CD4-positive, alpha-beta memory T cell (primary cell): Measurements from ENCODE around the gene STAP1. TPM values are rescaled to one million over a fixed set of nuclear protein-coding genes. Genes with fewer than 3 reads are reported as not detected.
"Not testable (repeated sequence)": the region's sequence is repeated elsewhere in the genome, so short reads cannot be mapped to it uniquely, and the experiment has no call there.

Source experiments
- CTCF ChIA-PET: fragments of 350-600 bp; sonication (Branson Sonifier 250); formaldehyde crosslinking; loops from one replicate; lab custom pipeline; 2021; ENCODE audit warnings: inconsistent platforms; ENCODE audit not compliant: partially characterized antibody; lab: Charles Lee
- POLR2A ChIA-PET: fragments of 350-600 bp; sonication (Branson Sonifier 250); formaldehyde crosslinking; loops from one replicate; lab custom pipeline; 2021; ENCODE audit not compliant: partially characterized antibody; lab: Charles Lee
- DNase-seq, 5 donors: peaks; one replicate each; pipeline versions ENCODE4 v3.0.0 to v3.0.0-alpha.2; 2020 to 2022; ENCODE audit warnings: mixed read lengths in 1 of 5
- H3K27ac ChIP-seq: one replicate; pipeline ENCODE4 v1.7.0; 2013; ENCODE audit warnings: low read depth, low read length
- H3K27me3 ChIP-seq: 2 replicates; pipeline ENCODE4 v1.7.0; 2013; ENCODE audit warnings: mild to moderate bottlenecking, low read length, moderate library complexity; ENCODE audit not compliant: insufficient read depth
- H3K36me3 ChIP-seq: 2 replicates; pipeline ENCODE4 v1.7.0; 2013; ENCODE audit warnings: mild to moderate bottlenecking, low read length, moderate library complexity; ENCODE audit not compliant: insufficient read depth
- H3K4me1 ChIP-seq: 2 replicates; pipeline ENCODE4 v1.7.0; 2013; ENCODE audit warnings: mild to moderate bottlenecking, low read length, moderate library complexity; ENCODE audit not compliant: insufficient read depth
- H3K4me3 ChIP-seq, 2 donors: one replicate each; pipeline ENCODE4 v1.7.0; 2013; ENCODE audit warnings: low read length in 2 of 2, mild to moderate bottlenecking in 1 of 2
- H3K9me3 ChIP-seq, 2 donors: one replicate each; pipeline ENCODE4 v1.7.0; 2013; ENCODE audit warnings: low read length in 2 of 2, control low read depth in 1 of 2; ENCODE audit not compliant: control insufficient read depth in 1 of 2
- H3K27ac Mint-ChIP-seq, 7 donors: one replicate each; pipeline ENCODE4 v1.8.0; 2020 to 2021; ENCODE audit warnings: mixed read lengths in 7 of 7, mild to moderate bottlenecking in 6 of 7, inconsistent platforms in 3 of 7, moderate library complexity in 3 of 7
- H3K27me3 Mint-ChIP-seq, 2 donors: one replicate each; pipeline ENCODE4 v1.8.0; 2020 to 2021; ENCODE audit warnings: mixed read lengths in 2 of 2
- H3K36me3 Mint-ChIP-seq, 2 donors: one replicate each; pipeline ENCODE4 v1.8.0; 2020 to 2021; ENCODE audit warnings: mixed read lengths in 2 of 2, inconsistent platforms in 1 of 2, mild to moderate bottlenecking in 1 of 2
- H3K4me1 Mint-ChIP-seq, 4 donors: one replicate each; pipeline ENCODE4 v1.8.0; 2020 to 2021; ENCODE audit warnings: mixed read lengths in 4 of 4, mild to moderate bottlenecking in 1 of 4
- H3K4me3 Mint-ChIP-seq, 8 donors: one replicate each; pipeline ENCODE4 v1.8.0; 2020 to 2021; ENCODE audit warnings: mixed read lengths in 8 of 8, mild to moderate bottlenecking in 7 of 8, moderate library complexity in 6 of 8, inconsistent platforms in 3 of 8
- H3K9me3 Mint-ChIP-seq, 8 donors: one replicate each; pipeline ENCODE4 v1.8.0; 2020 to 2021; ENCODE audit warnings: mixed read lengths in 8 of 8, mild to moderate bottlenecking in 5 of 8, inconsistent platforms in 3 of 8, moderate library complexity in 1 of 8
- intact Hi-C: fragments of 100-400 bp; cut with micrococcal nuclease; formaldehyde crosslinking; loops from one replicate; pipeline ENCODE4 v1.15.1; 2023
- polyA plus RNA-seq, 2 donors: library from polyadenylated mRNA; unstranded; fragments of 300-500 nt; fragmentation: Illumina TruSeq; gene quantifications; one replicate each; pipeline ENCODE4 v1.2.3, GENCODE V29; 2021
- total RNA-seq, 2 experiments: library from RNA; stranded (reverse); gene quantifications; one replicate each; pipeline ENCODE4 v1.2.3, GENCODE V29; 2021

The STAP1 gene
- total and polyA plus RNA-seq, 4 experiments from 2014 or later: 2.8 to 3.9 (median 3.7) TPM

GRCh38 chr4:67524140-67524539 is 34.4 kb upstream of the STAP1 start:
- H3K4me3 ChIP-seq, CTCF ChIA-PET, H3K27me3 ChIP-seq, H3K36me3 ChIP-seq, intact Hi-C loops, H3K9me3 ChIP-seq, POLR2A ChIA-PET, H3K9me3 Mint-ChIP-seq, H3K27ac ChIP-seq, H3K27me3 Mint-ChIP-seq, DNase-seq: not testable (repeated sequence)
- peaks cover 54 to 82% (median 71%) of the 10 kb centered on the region in 4 donors for H3K4me1 Mint-ChIP-seq
- H3K36me3 Mint-ChIP-seq: peaks cover 64 to 69% of the 10 kb centered on the region in 2 donors
- H3K27ac Mint-ChIP-seq: peak overlapping the region in 5 of 7 donors; percentile 23 to 85 (median 74)
- peak overlapping the region in 6 of 8 donors; percentile 8 to 73 (median 35) for H3K4me3 Mint-ChIP-seq
- peaks cover 57% of the 10 kb centered on the region for H3K4me1 ChIP-seq

GRCh38 chr4:67531379-67531962 is 27.1 kb upstream of the STAP1 start:
- Mint-ChIP-seq H3K4me1 (peaks cover 23 to 60% (median 49%) of the 10 kb centered on the region in 4 donors), H3K4me3 (no peak overlapping the region), H3K9me3 (peaks cover 0 to 5% (median 0%) of the 10 kb centered on the region in 8 donors), H3K36me3 (peaks cover 78 to 83% of the 10 kb centered on the region in 2 donors), H3K27me3 (no peaks in the 10 kb centered on the region), H3K27ac (no peak overlapping the region)
- POLR2A ChIA-PET: no interaction called here
- Histone ChIP-seq H3K4me3 (no peak overlapping the region), H3K9me3 (no peaks in the 10 kb centered on the region), H3K36me3 (peaks cover 15% of the 10 kb centered on the region), H3K4me1 (peaks cover 24% of the 10 kb centered on the region), H3K27ac (no peak overlapping the region), H3K27me3 (no peaks in the 10 kb centered on the region)
- DNase-seq: no peak
- intact Hi-C loops: no loop called here
- CTCF ChIA-PET: no interaction called here

GRCh38 chr4:67532397-67532796 is 26.1 kb upstream of the STAP1 start:
- CTCF ChIA-PET, DNase-seq, H3K9me3 ChIP-seq, H3K27ac Mint-ChIP-seq, H3K27ac ChIP-seq, intact Hi-C loops, H3K27me3 ChIP-seq, H3K27me3 Mint-ChIP-seq, H3K9me3 Mint-ChIP-seq, POLR2A ChIA-PET, H3K4me3 ChIP-seq, H3K4me3 Mint-ChIP-seq: not testable (repeated sequence)
- peaks cover 74 to 75% of the 10 kb centered on the region in 2 donors for H3K36me3 Mint-ChIP-seq
- H3K4me1 Mint-ChIP-seq: peaks cover 16 to 51% (median 41%) of the 10 kb centered on the region in 4 donors
- Histone ChIP-seq H3K36me3 (peaks cover 15% of the 10 kb centered on the region), H3K4me1 (peaks cover 14% of the 10 kb centered on the region)

GRCh38 chr4:67533112-67533511 is 25.4 kb upstream of the STAP1 start:
- Mint-ChIP-seq H3K4me1 (peaks cover 13 to 45% (median 37%) of the 10 kb centered on the region in 4 donors), H3K27me3 (no peaks in the 10 kb centered on the region), H3K36me3 (peaks cover 71 to 75% of the 10 kb centered on the region in 2 donors), H3K27ac (peak overlapping the region in 1 of 7 donors; percentile 46), H3K9me3 (peaks cover 0 to 5% (median 0%) of the 10 kb centered on the region in 8 donors), H3K4me3 (no peak overlapping the region)
- H3K27ac ChIP-seq: no peak overlapping the region
- CTCF ChIA-PET: no interaction called here
- POLR2A ChIA-PET: no interaction called here
- no peak overlapping the region for H3K4me3 ChIP-seq
- H3K4me1 ChIP-seq: peaks cover 9% of the 10 kb centered on the region
- intact Hi-C loops: no loop called here
- no peak for DNase-seq
- peaks cover 15% of the 10 kb centered on the region for H3K36me3 ChIP-seq
- H3K27me3 ChIP-seq: no peaks in the 10 kb centered on the region
- no peaks in the 10 kb centered on the region for H3K9me3 ChIP-seq

GRCh38 chr4:67535280-67535840 is 23.2 kb upstream of the STAP1 start:
- ChIA-PET POLR2A (interaction anchor here (1.2 kb wide), 1 partner anchor 10 kb away, joined by 3 read pairs; the partner anchor contains the start of gene CENPC), CTCF (no interaction called here)
- Histone ChIP-seq H3K4me1 (no peaks in the 10 kb centered on the region), H3K9me3 (no peaks in the 10 kb centered on the region), H3K4me3 (no peak overlapping the region), H3K36me3 (peaks cover 31% of the 10 kb centered on the region), H3K27me3 (no peaks in the 10 kb centered on the region), H3K27ac (no peak overlapping the region)
- H3K4me3 Mint-ChIP-seq: no peak overlapping the region
- intact Hi-C loops: no loop called here
- H3K4me1 Mint-ChIP-seq: peaks cover 10 to 48% (median 38%) of the 10 kb centered on the region in 4 donors
- no peak for DNase-seq
- peaks cover 0 to 5% (median 0%) of the 10 kb centered on the region in 8 donors for H3K9me3 Mint-ChIP-seq
- H3K27me3 Mint-ChIP-seq: no peaks in the 10 kb centered on the region
- peaks cover 68 to 80% of the 10 kb centered on the region in 2 donors for H3K36me3 Mint-ChIP-seq
- peak overlapping the region in 1 of 7 donors; percentile 52 for H3K27ac Mint-ChIP-seq

GRCh38 chr4:67539830-67540229 is 18.7 kb upstream of the STAP1 start:
- H3K9me3 ChIP-seq: no peaks in the 10 kb centered on the region
- Mint-ChIP-seq H3K27me3 (no peaks in the 10 kb centered on the region), H3K4me3 (no peak overlapping the region), H3K36me3 (peaks cover 27 to 68% of the 10 kb centered on the region in 2 donors), H3K4me1 (peaks cover 31 to 62% (median 47%) of the 10 kb centered on the region in 4 donors), H3K27ac (peak overlapping the region in 3 of 7 donors; percentile 17 to 25 (median 19)), H3K9me3 (no peaks in the 10 kb centered on the region)
- no peak overlapping the region for H3K27ac ChIP-seq
- H3K4me1 ChIP-seq: peaks cover 29% of the 10 kb centered on the region
- no peaks in the 10 kb centered on the region for H3K27me3 ChIP-seq
- CTCF ChIA-PET: interaction anchor here (0.8 kb wide), 1 partner anchor 10 kb away, joined by 4 read pairs; no protein-coding TSS in a partner anchor
- peaks cover 17% of the 10 kb centered on the region for H3K36me3 ChIP-seq
- H3K4me3 ChIP-seq: no peak overlapping the region
- intact Hi-C loops: no loop called here
- POLR2A ChIA-PET: no interaction called here
- DNase-seq: no peak

GRCh38 chr4:67542076-67542475 is 16.5 kb upstream of the STAP1 start:
- Mint-ChIP-seq H3K4me3 (peak overlapping the region in 1 of 8 donors; percentile 4), H3K27me3 (no peaks in the 10 kb centered on the region), H3K9me3 (no peaks in the 10 kb centered on the region), H3K4me1 (peaks cover 28 to 55% (median 45%) of the 10 kb centered on the region in 4 donors), H3K36me3 (peaks cover 13 to 61% of the 10 kb centered on the region in 2 donors), H3K27ac (peak overlapping the region in 5 of 7 donors; percentile 6 to 100 (median 57))
- Histone ChIP-seq H3K9me3 (no peaks in the 10 kb centered on the region), H3K4me3 (no peak overlapping the region), H3K36me3 (peaks cover 17% of the 10 kb centered on the region), H3K27ac (no peak overlapping the region), H3K27me3 (no peaks in the 10 kb centered on the region), H3K4me1 (peaks cover 29% of the 10 kb centered on the region)
- intact Hi-C loops: no loop called here
- DNase-seq: no peak
- POLR2A ChIA-PET: interaction anchor here (1.2 to 3.9 kb wide), 2 partner anchors 39 to 159 kb away, joined by 4 to 13 read pairs; partner anchors contain the start of gene UBA6
- CTCF ChIA-PET: no interaction called here
